ENCODE results near the gene IAH1.

The IAH1 gene

DNA sequence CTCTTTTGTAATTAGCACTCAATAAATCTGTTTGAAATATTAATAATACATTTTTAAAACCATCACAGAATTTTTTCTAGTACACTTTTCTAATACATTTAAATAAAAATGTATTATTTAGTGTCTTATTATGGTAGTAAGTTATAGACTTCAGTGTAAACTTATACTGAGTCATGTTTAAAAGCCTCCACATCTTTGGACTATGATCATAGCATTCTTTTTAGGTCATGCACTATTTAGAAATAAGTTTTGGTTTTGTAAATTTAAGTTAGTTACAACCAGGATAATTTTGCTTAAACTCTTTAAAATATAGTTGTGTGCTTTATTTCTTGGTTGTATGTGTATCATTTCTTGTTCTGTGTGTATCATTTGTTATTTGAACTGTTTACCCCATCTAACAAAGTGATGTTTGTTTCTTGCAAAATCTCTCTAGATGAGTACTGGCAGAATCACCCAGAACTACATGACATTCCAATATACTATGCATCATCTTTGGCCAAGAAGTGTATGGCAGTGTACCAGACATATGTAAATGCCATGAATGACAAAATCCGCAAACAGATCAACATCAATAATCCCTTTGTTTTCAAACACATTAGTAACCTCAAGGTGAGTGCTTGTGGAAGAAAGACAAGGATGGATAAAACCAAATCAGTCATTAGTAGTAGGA is 34.2 kb upstream of the IAH1 start:
- ATAC-seq = no peak; the same call in 2 of the 3 replicates
- TF ChIP-seq, protein P1, sequence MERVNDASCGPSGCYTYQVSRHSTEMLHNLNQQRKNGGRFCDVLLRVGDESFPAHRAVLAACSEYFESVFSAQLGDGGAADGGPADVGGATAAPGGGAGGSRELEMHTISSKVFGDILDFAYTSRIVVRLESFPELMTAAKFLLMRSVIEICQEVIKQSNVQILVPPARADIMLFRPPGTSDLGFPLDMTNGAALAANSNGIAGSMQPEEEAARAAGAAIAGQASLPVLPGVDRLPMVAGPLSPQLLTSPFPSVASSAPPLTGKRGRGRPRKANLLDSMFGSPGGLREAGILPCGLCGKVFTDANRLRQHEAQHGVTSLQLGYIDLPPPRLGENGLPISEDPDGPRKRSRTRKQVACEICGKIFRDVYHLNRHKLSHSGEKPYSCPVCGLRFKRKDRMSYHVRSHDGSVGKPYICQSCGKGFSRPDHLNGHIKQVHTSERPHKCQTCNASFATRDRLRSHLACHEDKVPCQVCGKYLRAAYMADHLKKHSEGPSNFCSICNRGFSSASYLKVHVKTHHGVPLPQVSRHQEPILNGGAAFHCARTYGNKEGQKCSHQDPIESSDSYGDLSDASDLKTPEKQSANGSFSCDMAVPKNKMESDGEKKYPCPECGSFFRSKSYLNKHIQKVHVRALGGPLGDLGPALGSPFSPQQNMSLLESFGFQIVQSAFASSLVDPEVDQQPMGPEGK (CRISPR knock-in tag; IDR thresholded peaks at IDR 0.05; ENCODE audit: borderline replicate concordance) = no peak
- TF ChIP-seq, protein P2, sequence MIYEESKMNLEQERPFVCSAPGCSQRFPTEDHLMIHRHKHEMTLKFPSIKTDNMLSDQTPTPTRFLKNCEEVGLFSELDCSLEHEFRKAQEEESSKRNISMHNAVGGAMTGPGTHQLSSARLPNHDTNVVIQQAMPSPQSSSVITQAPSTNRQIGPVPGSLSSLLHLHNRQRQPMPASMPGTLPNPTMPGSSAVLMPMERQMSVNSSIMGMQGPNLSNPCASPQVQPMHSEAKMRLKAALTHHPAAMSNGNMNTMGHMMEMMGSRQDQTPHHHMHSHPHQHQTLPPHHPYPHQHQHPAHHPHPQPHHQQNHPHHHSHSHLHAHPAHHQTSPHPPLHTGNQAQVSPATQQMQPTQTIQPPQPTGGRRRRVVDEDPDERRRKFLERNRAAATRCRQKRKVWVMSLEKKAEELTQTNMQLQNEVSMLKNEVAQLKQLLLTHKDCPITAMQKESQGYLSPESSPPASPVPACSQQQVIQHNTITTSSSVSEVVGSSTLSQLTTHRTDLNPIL (CRISPR knock-in tag; IDR thresholded peaks at IDR 0.05; ENCODE audit: low read depth) = peak; percentile 53
- TF ChIP-seq, protein P3, sequence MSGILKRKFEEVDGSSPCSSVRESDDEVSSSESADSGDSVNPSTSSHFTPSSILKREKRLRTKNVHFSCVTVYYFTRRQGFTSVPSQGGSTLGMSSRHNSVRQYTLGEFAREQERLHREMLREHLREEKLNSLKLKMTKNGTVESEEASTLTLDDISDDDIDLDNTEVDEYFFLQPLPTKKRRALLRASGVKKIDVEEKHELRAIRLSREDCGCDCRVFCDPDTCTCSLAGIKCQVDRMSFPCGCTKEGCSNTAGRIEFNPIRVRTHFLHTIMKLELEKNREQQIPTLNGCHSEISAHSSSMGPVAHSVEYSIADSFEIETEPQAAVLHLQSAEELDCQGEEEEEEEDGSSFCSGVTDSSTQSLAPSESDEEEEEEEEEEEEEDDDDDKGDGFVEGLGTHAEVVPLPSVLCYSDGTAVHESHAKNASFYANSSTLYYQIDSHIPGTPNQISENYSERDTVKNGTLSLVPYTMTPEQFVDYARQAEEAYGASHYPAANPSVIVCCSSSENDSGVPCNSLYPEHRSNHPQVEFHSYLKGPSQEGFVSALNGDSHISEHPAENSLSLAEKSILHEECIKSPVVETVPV (CRISPR knock-in tag; IDR thresholded peaks at IDR 0.05) = no peak

DNA sequence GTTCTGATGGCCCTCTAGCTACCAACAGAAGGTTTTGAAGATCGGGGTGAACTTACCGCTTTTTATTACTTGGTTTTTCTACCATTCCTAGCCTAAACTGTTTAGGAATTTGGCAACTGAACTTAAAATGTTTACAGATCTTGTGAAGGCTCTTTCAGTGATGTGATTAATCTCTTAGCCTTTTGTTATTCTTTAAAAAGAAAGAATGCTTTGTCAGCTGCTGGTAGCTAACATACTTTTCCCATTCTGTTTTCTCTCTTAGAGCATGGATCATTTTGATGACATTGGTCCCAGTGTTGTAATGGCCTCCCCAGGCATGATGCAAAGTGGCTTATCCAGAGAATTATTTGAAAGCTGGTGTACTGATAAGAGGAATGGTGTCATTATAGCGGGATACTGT is 32.8 kb upstream of the IAH1 start:
- no peak for TF ChIP-seq SNAI2 (CRISPR knock-in tag; IDR thresholded peaks at IDR 0.05)
- no peak for TF ChIP-seq CSDC2 (CRISPR knock-in tag; IDR thresholded peaks at IDR 0.05)
- TF ChIP-seq GLIS3 (CRISPR knock-in tag; IDR thresholded peaks at IDR 0.05) = no peak
- no peak for TF ChIP-seq ARNTL (CRISPR knock-in tag; IDR thresholded peaks at IDR 0.05; ENCODE audit: borderline replicate concordance, low read depth)
- TF ChIP-seq BACH2 (CRISPR knock-in tag; IDR thresholded peaks at IDR 0.05; ENCODE audit: borderline replicate concordance) = no peak
- no peak for TF ChIP-seq ZNF70 (CRISPR knock-in tag; IDR thresholded peaks at IDR 0.05)
- TF ChIP-seq ISL1 (CRISPR knock-in tag; IDR thresholded peaks at IDR 0.05) = no peak
- no peak for TF ChIP-seq ZFP3 (CRISPR knock-in tag; IDR thresholded peaks at IDR 0.05)
- ATAC-seq = no peak

DNA sequence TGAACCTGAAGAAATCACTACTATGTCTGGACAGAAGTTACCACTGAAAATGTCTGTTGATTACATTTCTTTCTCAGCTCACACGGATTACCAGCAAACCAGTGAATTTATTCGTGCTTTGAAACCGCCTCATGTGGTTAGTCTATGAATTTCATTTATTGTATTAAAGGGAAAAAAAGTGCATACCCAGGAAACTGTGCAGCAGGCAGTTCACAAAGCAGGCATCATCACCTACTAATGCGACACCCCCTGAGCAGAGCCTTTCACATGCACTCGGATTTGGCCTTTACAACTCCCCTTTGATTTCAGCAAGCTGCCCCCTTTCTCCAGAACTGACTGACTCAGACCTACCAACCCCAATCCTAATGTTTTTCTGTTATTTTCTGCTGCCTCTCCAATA is 30.8 kb upstream of the IAH1 start:
- no peak for ATAC-seq
- TF ChIP-seq, protein P3 (CRISPR knock-in tag; IDR thresholded peaks at IDR 0.05) = no peak
- TF ChIP-seq ZNF70 (CRISPR knock-in tag; IDR thresholded peaks at IDR 0.05) = no peak
- no peak for TF ChIP-seq RARB (CRISPR knock-in tag; IDR thresholded peaks at IDR 0.05)
- TF ChIP-seq CSDC2 (CRISPR knock-in tag; IDR thresholded peaks at IDR 0.05) = no peak
- TF ChIP-seq ZNF565 (CRISPR knock-in tag; conservative IDR thresholded peaks at IDR 0.05; ENCODE audit: low read depth) = no peak
- TF ChIP-seq, protein P2 (CRISPR knock-in tag; IDR thresholded peaks at IDR 0.05; ENCODE audit: low read depth) = no peak
- no peak for TF ChIP-seq TCF4 (CRISPR knock-in tag; IDR thresholded peaks at IDR 0.05; ENCODE audit: borderline replicate concordance)
- TF ChIP-seq, protein P4, sequence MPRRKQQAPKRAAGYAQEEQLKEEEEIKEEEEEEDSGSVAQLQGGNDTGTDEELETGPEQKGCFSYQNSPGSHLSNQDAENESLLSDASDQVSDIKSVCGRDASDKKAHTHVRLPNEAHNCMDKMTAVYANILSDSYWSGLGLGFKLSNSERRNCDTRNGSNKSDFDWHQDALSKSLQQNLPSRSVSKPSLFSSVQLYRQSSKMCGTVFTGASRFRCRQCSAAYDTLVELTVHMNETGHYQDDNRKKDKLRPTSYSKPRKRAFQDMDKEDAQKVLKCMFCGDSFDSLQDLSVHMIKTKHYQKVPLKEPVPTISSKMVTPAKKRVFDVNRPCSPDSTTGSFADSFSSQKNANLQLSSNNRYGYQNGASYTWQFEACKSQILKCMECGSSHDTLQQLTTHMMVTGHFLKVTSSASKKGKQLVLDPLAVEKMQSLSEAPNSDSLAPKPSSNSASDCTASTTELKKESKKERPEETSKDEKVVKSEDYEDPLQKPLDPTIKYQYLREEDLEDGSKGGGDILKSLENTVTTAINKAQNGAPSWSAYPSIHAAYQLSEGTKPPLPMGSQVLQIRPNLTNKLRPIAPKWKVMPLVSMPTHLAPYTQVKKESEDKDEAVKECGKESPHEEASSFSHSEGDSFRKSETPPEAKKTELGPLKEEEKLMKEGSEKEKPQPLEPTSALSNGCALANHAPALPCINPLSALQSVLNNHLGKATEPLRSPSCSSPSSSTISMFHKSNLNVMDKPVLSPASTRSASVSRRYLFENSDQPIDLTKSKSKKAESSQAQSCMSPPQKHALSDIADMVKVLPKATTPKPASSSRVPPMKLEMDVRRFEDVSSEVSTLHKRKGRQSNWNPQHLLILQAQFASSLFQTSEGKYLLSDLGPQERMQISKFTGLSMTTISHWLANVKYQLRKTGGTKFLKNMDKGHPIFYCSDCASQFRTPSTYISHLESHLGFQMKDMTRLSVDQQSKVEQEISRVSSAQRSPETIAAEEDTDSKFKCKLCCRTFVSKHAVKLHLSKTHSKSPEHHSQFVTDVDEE (CRISPR knock-in tag; IDR thresholded peaks at IDR 0.05) = no peak
- no peak for TF ChIP-seq OSR1 (CRISPR knock-in tag; IDR thresholded peaks at IDR 0.05)
- TF ChIP-seq ZC3H10 (CRISPR knock-in tag; IDR thresholded peaks at IDR 0.05) = no peak
- no peak for TF ChIP-seq ARNTL (CRISPR knock-in tag; IDR thresholded peaks at IDR 0.05; ENCODE audit: borderline replicate concordance, low read depth)
- TF ChIP-seq ESRRG (CRISPR knock-in tag; IDR thresholded peaks at IDR 0.05) = no peak
- TF ChIP-seq ISL1 (CRISPR knock-in tag; IDR thresholded peaks at IDR 0.05) = no peak
- TF ChIP-seq PPARA (CRISPR knock-in tag; IDR thresholded peaks at IDR 0.05; ENCODE audit: borderline replicate concordance) = no peak
- no peak for TF ChIP-seq ZNF8 (CRISPR knock-in tag; IDR thresholded peaks at IDR 0.05)
- TF ChIP-seq BACH2 (CRISPR knock-in tag; IDR thresholded peaks at IDR 0.05; ENCODE audit: borderline replicate concordance) = no peak
- no peak for TF ChIP-seq SNAI2 (CRISPR knock-in tag; IDR thresholded peaks at IDR 0.05)
- TF ChIP-seq, protein P1 (CRISPR knock-in tag; IDR thresholded peaks at IDR 0.05; ENCODE audit: borderline replicate concordance) = no peak

Data from SK-N-SH treated with all-trans-retinoic acid at 6 μM for 48 hours (cell line).